ENCODE measurements around the gene USP13. TPM values are rescaled to one million over a fixed set of nuclear protein-coding genes. Genes with fewer than 3 reads are reported as not detected.

Gene USP13
- total RNA-seq, 3 donors from 2014 or later (not counting 1 experiment from before 2014, with no cell fraction given): 2.4 to 5.6 (median 3.0) TPM

GRCh38 chr3:179670311-179670710, 17.5 kb downstream of the USP13 start:
- Mint-ChIP-seq H3K27ac (no peak overlapping the region), H3K9me3 (no peaks in the 10 kb centered on the region), H3K4me3 (no peak overlapping the region), H3K27me3 (ENCODE audit: low read depth in 2 of 2) (no peaks in the 10 kb centered on the region), H3K4me1 (no peaks in the 10 kb centered on the region), H3K36me3 (no peaks in the 10 kb centered on the region)
- TF ChIP-seq CTCF (IDR thresholded peaks at IDR 0.05): no peak
- ATAC-seq: no peak
- H3K27ac ChIP-seq (ENCODE audit: low read length): no peak overlapping the region
- H3K4me1 ChIP-seq (ENCODE audit: control insufficient read depth, insufficient read depth, low read length): no peaks in the 10 kb centered on the region
- no peaks in the 10 kb centered on the region for H3K27me3 ChIP-seq (ENCODE audit: control insufficient read depth, insufficient read depth, low read length)
- no peak for DNase-seq
- no peaks in the 10 kb centered on the region for H3K36me3 ChIP-seq (ENCODE audit: control insufficient read depth, insufficient read depth, low read length)
- 96% methylated on average over 8 of the region's 8 CpGs for WGBS (ENCODE audit: insufficient coverage)
- H3K4me3 ChIP-seq (ENCODE audit: low read length): no peak overlapping the region
- H3K9me3 ChIP-seq (ENCODE audit: control insufficient read depth, insufficient read depth, low read length): no peaks in the 10 kb centered on the region
- intact Hi-C loops (cut with micrococcal nuclease): no loop called here

- no peaks in the 10 kb centered on the region for H3K36me3 ChIP-seq (ENCODE audit: control insufficient read depth, insufficient read depth, low read length)
- DNase-seq: no peak
- no peaks in the 10 kb centered on the region for H3K9me3 ChIP-seq (ENCODE audit: control insufficient read depth, insufficient read depth, low read length)
- H3K4me3 Mint-ChIP-seq: no peak overlapping the region
- no peaks in the 10 kb centered on the region for H3K27me3 ChIP-seq (ENCODE audit: control insufficient read depth, insufficient read depth, low read length)
- H3K9me3 Mint-ChIP-seq: no peaks in the 10 kb centered on the region
- H3K4me1 ChIP-seq (ENCODE audit: control insufficient read depth, insufficient read depth, low read length): no peaks in the 10 kb centered on the region
- H3K27ac ChIP-seq (ENCODE audit: low read length): no peak overlapping the region
- intact Hi-C loops (cut with micrococcal nuclease): no loop called here
- no CpG with 5 or more reads among the region's 1 CpG for WGBS (ENCODE audit: insufficient coverage)
- no peaks in the 10 kb centered on the region for H3K27me3 Mint-ChIP-seq (ENCODE audit: low read depth in 2 of 2)
- ATAC-seq: no peak
- H3K27ac Mint-ChIP-seq: no peak overlapping the region
- no peaks in the 10 kb centered on the region for H3K36me3 Mint-ChIP-seq
- no peak for TF ChIP-seq CTCF (IDR thresholded peaks at IDR 0.05)
- no peak overlapping the region for H3K4me3 ChIP-seq (ENCODE audit: low read length)
- H3K4me1 Mint-ChIP-seq: no peaks in the 10 kb centered on the region
These were observed 18.5 kb downstream of the USP13 start for GRCh38 chr3:179671309-179671708.

- Histone ChIP-seq H3K4me3 (ENCODE audit: low read length) (no peak overlapping the region), H3K9me3 (ENCODE audit: control insufficient read depth, insufficient read depth, low read length) (no peaks in the 10 kb centered on the region), H3K36me3 (ENCODE audit: control insufficient read depth, insufficient read depth, low read length) (no peaks in the 10 kb centered on the region), H3K27ac (ENCODE audit: low read length) (no peak overlapping the region), H3K27me3 (ENCODE audit: control insufficient read depth, insufficient read depth, low read length) (no peaks in the 10 kb centered on the region), H3K4me1 (ENCODE audit: control insufficient read depth, insufficient read depth, low read length) (no peaks in the 10 kb centered on the region)
- no peak for DNase-seq
- WGBS (ENCODE audit: insufficient coverage): 92% methylated on average over 14 of the region's 15 CpGs
- H3K9me3 Mint-ChIP-seq: no peaks in the 10 kb centered on the region
- H3K4me1 Mint-ChIP-seq: no peaks in the 10 kb centered on the region
- no peak overlapping the region for H3K4me3 Mint-ChIP-seq
- no peak overlapping the region for H3K27ac Mint-ChIP-seq
- ATAC-seq: no peak
- H3K27me3 Mint-ChIP-seq (ENCODE audit: low read depth in 2 of 2): no peaks in the 10 kb centered on the region
- no peaks in the 10 kb centered on the region for H3K36me3 Mint-ChIP-seq
- no peak for TF ChIP-seq CTCF (IDR thresholded peaks at IDR 0.05)
- intact Hi-C loops (cut with micrococcal nuclease): no loop called here
These were observed 19.0 kb downstream of the USP13 start for GRCh38 chr3:179671747-179672242.

- Mint-ChIP-seq H3K4me1 (no peaks in the 10 kb centered on the region), H3K36me3 (no peaks in the 10 kb centered on the region), H3K9me3 (no peaks in the 10 kb centered on the region), H3K27me3 (ENCODE audit: low read depth in 2 of 2) (no peaks in the 10 kb centered on the region), H3K27ac (no peak overlapping the region), H3K4me3 (no peak overlapping the region)
- 89% methylated on average over 4 of the region's 4 CpGs for WGBS (ENCODE audit: insufficient coverage)
- DNase-seq: no peak
- no peaks in the 10 kb centered on the region for H3K4me1 ChIP-seq (ENCODE audit: control insufficient read depth, insufficient read depth, low read length)
- no peak overlapping the region for H3K4me3 ChIP-seq (ENCODE audit: low read length)
- intact Hi-C loops (cut with micrococcal nuclease): no loop called here
- no peaks in the 10 kb centered on the region for H3K9me3 ChIP-seq (ENCODE audit: control insufficient read depth, insufficient read depth, low read length)
- no peak overlapping the region for H3K27ac ChIP-seq (ENCODE audit: low read length)
- no peak for TF ChIP-seq CTCF (IDR thresholded peaks at IDR 0.05)
- no peaks in the 10 kb centered on the region for H3K27me3 ChIP-seq (ENCODE audit: control insufficient read depth, insufficient read depth, low read length)
- no peaks in the 10 kb centered on the region for H3K36me3 ChIP-seq (ENCODE audit: control insufficient read depth, insufficient read depth, low read length)
- no peak for ATAC-seq
These were observed 20.1 kb downstream of the USP13 start for GRCh38 chr3:179672918-179673317.
